Measurements from ENCODE around the gene YPEL1.

DNA sequence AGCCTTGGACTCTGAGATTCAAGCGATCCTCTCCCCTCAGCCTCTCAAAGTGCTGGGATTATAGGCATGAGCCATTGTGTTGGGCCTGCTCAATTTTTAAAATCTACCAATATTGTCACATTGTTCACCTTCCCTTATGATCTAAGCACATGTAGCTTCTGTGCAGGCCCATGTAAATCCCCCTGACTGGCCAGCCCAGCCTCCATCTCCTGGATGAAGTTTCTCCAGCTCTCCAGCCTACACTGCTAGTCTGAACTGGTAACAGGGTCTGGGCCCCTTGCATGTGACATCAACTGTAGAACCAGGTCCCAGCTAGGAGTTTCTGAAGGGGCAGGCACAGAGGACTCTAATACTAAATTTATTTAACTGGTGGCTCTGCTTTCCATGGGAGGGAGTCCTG, 32.8 kb upstream of the YPEL1 start:
- TF ChIP-seq USF1 (IDR thresholded peaks at IDR 0.05) (no peak), EP300 (IDR thresholded peaks at IDR 0.05; ENCODE audit: borderline replicate concordance) (no peak), YY1 (IDR thresholded peaks at IDR 0.05; ENCODE audit: low read depth) (no peak), FOXM1 (IDR thresholded peaks at IDR 0.05; ENCODE audit: borderline replicate concordance, low read depth) (no peak), RAD21 (IDR thresholded peaks at IDR 0.05; ENCODE audit: low read depth) (no peak), TAF1 (IDR thresholded peaks at IDR 0.05; ENCODE audit: low read depth) (no peak), CREB1 (IDR thresholded peaks at IDR 0.05; ENCODE audit: low read depth) (no peak), MAX (IDR thresholded peaks at IDR 0.05) (no peak), NFIC (IDR thresholded peaks at IDR 0.05) (no peak), ZBTB7A (IDR thresholded peaks at IDR 0.05; ENCODE audit: low read depth) (no peak), TCF12 (IDR thresholded peaks at IDR 0.05; ENCODE audit: low read depth) (no peak)
- TF ChIP-seq, protein P1, sequence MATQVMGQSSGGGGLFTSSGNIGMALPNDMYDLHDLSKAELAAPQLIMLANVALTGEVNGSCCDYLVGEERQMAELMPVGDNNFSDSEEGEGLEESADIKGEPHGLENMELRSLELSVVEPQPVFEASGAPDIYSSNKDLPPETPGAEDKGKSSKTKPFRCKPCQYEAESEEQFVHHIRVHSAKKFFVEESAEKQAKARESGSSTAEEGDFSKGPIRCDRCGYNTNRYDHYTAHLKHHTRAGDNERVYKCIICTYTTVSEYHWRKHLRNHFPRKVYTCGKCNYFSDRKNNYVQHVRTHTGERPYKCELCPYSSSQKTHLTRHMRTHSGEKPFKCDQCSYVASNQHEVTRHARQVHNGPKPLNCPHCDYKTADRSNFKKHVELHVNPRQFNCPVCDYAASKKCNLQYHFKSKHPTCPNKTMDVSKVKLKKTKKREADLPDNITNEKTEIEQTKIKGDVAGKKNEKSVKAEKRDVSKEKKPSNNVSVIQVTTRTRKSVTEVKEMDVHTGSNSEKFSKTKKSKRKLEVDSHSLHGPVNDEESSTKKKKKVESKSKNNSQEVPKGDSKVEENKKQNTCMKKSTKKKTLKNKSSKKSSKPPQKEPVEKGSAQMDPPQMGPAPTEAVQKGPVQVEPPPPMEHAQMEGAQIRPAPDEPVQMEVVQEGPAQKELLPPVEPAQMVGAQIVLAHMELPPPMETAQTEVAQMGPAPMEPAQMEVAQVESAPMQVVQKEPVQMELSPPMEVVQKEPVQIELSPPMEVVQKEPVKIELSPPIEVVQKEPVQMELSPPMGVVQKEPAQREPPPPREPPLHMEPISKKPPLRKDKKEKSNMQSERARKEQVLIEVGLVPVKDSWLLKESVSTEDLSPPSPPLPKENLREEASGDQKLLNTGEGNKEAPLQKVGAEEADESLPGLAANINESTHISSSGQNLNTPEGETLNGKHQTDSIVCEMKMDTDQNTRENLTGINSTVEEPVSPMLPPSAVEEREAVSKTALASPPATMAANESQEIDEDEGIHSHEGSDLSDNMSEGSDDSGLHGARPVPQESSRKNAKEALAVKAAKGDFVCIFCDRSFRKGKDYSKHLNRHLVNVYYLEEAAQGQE (IDR thresholded peaks at IDR 0.05; ENCODE audit: low read depth) = no peak

All from Ishikawa (cell line).